Uterus (tissue), 4 donors: ENCODE results near the gene CD81. TPM values are rescaled to one million over a fixed set of nuclear protein-coding genes. Genes with fewer than 3 reads are reported as not detected.

Experiments used
- DNase-seq, 2 donors: peaks; one replicate each; pipeline ENCODE4 v3.0.0-alpha.2; 2019 to 2020
- H3K27ac ChIP-seq, 2 donors: fragments of 200-600 bp; sonication (generic); 1 replicate in 1 of 2; 2 replicates in 1 of 2; pipeline ENCODE4 v1.5.1; 2016 to 2018
- H3K27me3 ChIP-seq, 2 donors: fragments of 200-600 bp; sonication (generic); one replicate each; pipeline ENCODE4 v1.5.1; 2018 to 2019; ENCODE audit warnings: control low read depth in 1 of 2
- H3K36me3 ChIP-seq, 2 donors: fragments of 200-600 bp; sonication (generic); one replicate each; pipeline ENCODE4 v1.5.1; 2019; ENCODE audit warnings: control low read depth in 1 of 2
- H3K4me1 ChIP-seq, 2 donors: fragments of 200-600 bp; sonication (generic); one replicate each; pipeline ENCODE4 v1.5.1; 2018 to 2019; ENCODE audit warnings: control low read depth in 1 of 2
- H3K4me3 ChIP-seq, 2 donors: fragments of 200-600 bp; sonication (generic); 1 replicate in 1 of 2; 2 replicates in 1 of 2; pipeline ENCODE4 v1.5.1; 2018 to 2019; ENCODE audit warnings: mild to moderate bottlenecking in 1 of 2
- H3K9me3 ChIP-seq, 2 donors: fragments of 200-600 bp; sonication (generic); one replicate each; pipeline ENCODE4 v1.5.1; 2019; ENCODE audit warnings: control low read depth in 1 of 2
- POLR2A ChIP-seq, 2 donors: fragments of 450-650 bp; IDR thresholded peaks; one replicate each; pipeline ENCODE4 v1.6.1; 2016; ENCODE audit warnings: antibody characterized with exemption in 2 of 2, mild to moderate bottlenecking in 1 of 2, moderate library complexity in 1 of 2
- intact Hi-C: fragments of 100-400 bp; cut with DNase I; formaldehyde crosslinking; loops from one replicate; pipeline ENCODE4 v1.15.1; 2023; ENCODE audit warnings: low total_unique reads
- small RNA-seq: library from RNA; depleted of rRNA; stranded (forward); fragments of <200 nt; gene quantifications from one replicate; pipeline ENCODE3, GENCODE V24; 2016
- total RNA-seq, 4 donors: library from RNA; depleted of rRNA in 3 of 4; stranded (reverse); fragments of >200 nt in 3 of 4; gene quantifications; one replicate each; pipeline versions ENCODE4 v1.1.0 to v1.2.4, GENCODE V29; 2014 to 2023
- TF ChIP-seq, protein P1 (sequence below), 4 experiments: fragments of 200-600 bp in 2 of 4; fragments of 450-650 bp in 2 of 4; sonication (generic) in 2 of 4; IDR thresholded peaks; one replicate each; pipeline ENCODE4 v1.5.1; 2016 to 2019; ENCODE audit warnings: antibody characterized with exemption in 4 of 4, mild to moderate bottlenecking in 2 of 4, moderate library complexity in 1 of 4
- donor health status: DM: yes; HTN: yes; CAD: no.

CD81 gene
- total RNA-seq, 4 donors from 2014 or later = 394 to 852 (median 626) TPM

- intact Hi-C loops = no loop called here
- DNase-seq = no peak
- Histone ChIP-seq H3K4me3 (no peak within 1 kb of the TSS), H3K27ac (no peak within 1 kb of the TSS), H3K36me3 (no peaks in the 10 kb centered on the region), H3K9me3 (no peaks in the 10 kb centered on the region), H3K4me1 (no peaks in the 10 kb centered on the region), H3K27me3 (no peaks in the 10 kb centered on the region)
- TF ChIP-seq, protein P1, sequence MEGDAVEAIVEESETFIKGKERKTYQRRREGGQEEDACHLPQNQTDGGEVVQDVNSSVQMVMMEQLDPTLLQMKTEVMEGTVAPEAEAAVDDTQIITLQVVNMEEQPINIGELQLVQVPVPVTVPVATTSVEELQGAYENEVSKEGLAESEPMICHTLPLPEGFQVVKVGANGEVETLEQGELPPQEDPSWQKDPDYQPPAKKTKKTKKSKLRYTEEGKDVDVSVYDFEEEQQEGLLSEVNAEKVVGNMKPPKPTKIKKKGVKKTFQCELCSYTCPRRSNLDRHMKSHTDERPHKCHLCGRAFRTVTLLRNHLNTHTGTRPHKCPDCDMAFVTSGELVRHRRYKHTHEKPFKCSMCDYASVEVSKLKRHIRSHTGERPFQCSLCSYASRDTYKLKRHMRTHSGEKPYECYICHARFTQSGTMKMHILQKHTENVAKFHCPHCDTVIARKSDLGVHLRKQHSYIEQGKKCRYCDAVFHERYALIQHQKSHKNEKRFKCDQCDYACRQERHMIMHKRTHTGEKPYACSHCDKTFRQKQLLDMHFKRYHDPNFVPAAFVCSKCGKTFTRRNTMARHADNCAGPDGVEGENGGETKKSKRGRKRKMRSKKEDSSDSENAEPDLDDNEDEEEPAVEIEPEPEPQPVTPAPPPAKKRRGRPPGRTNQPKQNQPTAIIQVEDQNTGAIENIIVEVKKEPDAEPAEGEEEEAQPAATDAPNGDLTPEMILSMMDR (IDR thresholded peaks at IDR 0.05) = peak in 2 of 4 experiments; percentile 5 to 22
- TF ChIP-seq POLR2A (IDR thresholded peaks at IDR 0.05) = peak in 1 of 2 donors; percentile 57
Observed at GRCh38 chr11:2444821-2445745, 68.0 kb downstream of the CD81 start, which contains the start of gene KCNQ1. TSS of gene KCNQ1 (plus strand) at chr11:2445008. CDS start at chr11:2445099, 91 bp downstream.

- intact Hi-C loops = no loop called here
- TF ChIP-seq, protein P1 (IDR thresholded peaks at IDR 0.05) = no peak
- no peak for TF ChIP-seq POLR2A (IDR thresholded peaks at IDR 0.05)
- Histone ChIP-seq H3K36me3 (no peaks in the 10 kb centered on the region), H3K27me3 (no peaks in the 10 kb centered on the region), H3K4me3 (no peak overlapping the region), H3K9me3 (no peaks in the 10 kb centered on the region), H3K4me1 (no peaks in the 10 kb centered on the region), H3K27ac (no peak overlapping the region)
- DNase-seq = no peak
Observed at GRCh38 chr11:2445746-2446551, 68.8 kb downstream of the CD81 start.

DNA sequence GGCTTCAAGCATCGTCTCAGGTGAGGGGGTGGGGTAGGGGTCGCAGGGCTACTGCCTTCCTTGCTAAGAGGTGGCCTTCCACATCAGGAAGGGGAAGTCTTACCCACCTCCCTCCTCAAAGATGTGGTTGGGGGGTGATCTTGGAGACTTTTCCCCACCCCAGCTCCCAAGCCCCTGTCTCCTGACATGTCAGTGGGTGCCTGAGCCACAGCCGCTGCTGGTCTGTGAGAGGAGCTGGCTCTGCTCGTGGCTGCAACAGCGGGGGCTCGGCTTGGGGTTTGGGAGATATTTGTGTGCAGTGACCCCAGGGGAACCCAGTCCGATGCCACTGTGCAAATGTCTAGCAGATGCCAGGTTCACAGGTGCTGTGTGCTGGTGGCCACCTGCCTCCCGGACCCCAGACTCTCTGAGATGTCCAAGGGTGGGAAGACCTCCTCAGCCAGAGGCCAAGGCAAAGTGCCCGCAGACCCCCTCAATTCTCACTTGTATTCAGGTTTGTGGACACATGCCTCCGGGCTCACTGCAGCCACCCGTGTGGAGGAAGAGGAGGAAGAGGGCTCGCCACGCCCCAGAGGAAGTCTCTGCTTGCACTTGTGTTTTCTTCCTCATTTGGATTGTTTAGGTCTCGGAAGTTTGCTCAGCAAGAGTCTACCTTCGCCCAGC is 69.6 kb downstream of the CD81 start:
- Histone ChIP-seq H3K27me3 (no peaks in the 10 kb centered on the region), H3K27ac (no peak overlapping the region), H3K4me3 (no peak overlapping the region), H3K4me1 (no peaks in the 10 kb centered on the region), H3K9me3 (no peaks in the 10 kb centered on the region), H3K36me3 (no peaks in the 10 kb centered on the region)
- intact Hi-C loops = no loop called here
- DNase-seq = no peak
- TF ChIP-seq, protein P1 (IDR thresholded peaks at IDR 0.05) = no peak
- TF ChIP-seq POLR2A (IDR thresholded peaks at IDR 0.05) = no peak

Small RNAs within 50 kb of the gene (small RNA-seq; reads per million reads assigned to genes)
- not detected for gene RF00019

Other genes starting within 250 kb of the CD81 start
- 100 to 1,000 TPM in 3 of 4 donors, 10 to 100 TPM in 1; 54.1 to 347 (median 188) TPM for gene IGF2, start 237.9 kb upstream of the CD81 start, total RNA-seq
- not detected for gene INS, start 216.1 kb upstream of the CD81 start, total RNA-seq
- 1 to 10 TPM in 1 of 4 donors, under 1 TPM in 1, not detected in 2; 0.37 to 1.3 TPM for gene TH, start 205.5 kb upstream of the CD81 start, total RNA-seq
- gene ASCL2, start 106.7 kb upstream of the CD81 start, total RNA-seq = 1 to 10 TPM in 3 of 4 donors, not detected in 1; 1.0 to 1.6 (median 1.5) TPM
- 1 to 10 TPM in 2 of 4 donors, not detected in 2; 1.7 to 1.8 TPM for gene C11orf21, start 75.4 kb upstream of the CD81 start, total RNA-seq
- 1 to 10 TPM in 2 of 4 donors, not detected in 2; 2.5 to 3.3 TPM for gene TSPAN32, start 75.3 kb upstream of the CD81 start, total RNA-seq
- gene TSSC4, start 23.4 kb downstream of the CD81 start, total RNA-seq = 10 to 100 TPM; 11.0 to 66.5 (median 26.2) TPM
- gene TRPM5, start 67.2 kb downstream of the CD81 start, total RNA-seq = under 1 TPM in 1 of 4 donors, not detected in 3; 0.21 TPM
- 10 to 100 TPM in 1 of 4 donors, 1 to 10 TPM in 3; 2.6 to 10.4 (median 5.4) TPM for gene KCNQ1, start 67.7 kb downstream of the CD81 start, total RNA-seq